ENCODE measurements around the gene PPFIA1.
A peak's percentile ranks its signal among the peaks of the same experiment; 100 is the strongest.

PPFIA1 gene

GRCh38 chr11:70427436-70427835, 156.9 kb downstream of the PPFIA1 start:
- DNase-seq, result no peak
- H3K9ac ChIP-seq (ENCODE audit: low read length), result no peak overlapping the region

GRCh38 chr11:70428701-70429427, 158.4 kb downstream of the PPFIA1 start:
- Histone ChIP-seq H3K36me3 (ENCODE audit: control insufficient read depth in 1 of 2, insufficient read depth in 2 of 2, low read length in 2 of 2) (peaks cover 82 to 83% of the 10 kb centered on the region in 2 experiments), H4K91ac (ENCODE audit: low read depth, low read length) (no peak overlapping the region), H4K12ac (ENCODE audit: low read depth, low read length) (no peak overlapping the region), H3K9me3 (ENCODE audit: insufficient read depth, low read depth, low read length) (no peaks in the 10 kb centered on the region), H3K14ac (ENCODE audit: low read length) (no peak overlapping the region), H2BK5ac (ENCODE audit: low read depth, low read length, poor library complexity) (no peak overlapping the region), H4K8ac (ENCODE audit: low read depth, low read length) (no peak overlapping the region), H3K4me2 (ENCODE audit: low read length) (no peak overlapping the region), H3K4ac (ENCODE audit: low read depth, low read length) (no peak overlapping the region), H3K4me3 (ENCODE audit: low read depth, low read length) (no peak overlapping the region), H3K23ac (ENCODE audit: low read length) (no peak overlapping the region), H3K27me3 (ENCODE audit: insufficient read depth, low read length) (no peaks in the 10 kb centered on the region), H3K4me1 (ENCODE audit: control insufficient read depth in 1 of 2, insufficient read depth in 2 of 2, low read length in 2 of 2) (no peaks in the 10 kb centered on the region), H3K79me1 (ENCODE audit: low read length) (no peaks in the 10 kb centered on the region), H2AFZ (ENCODE audit: insufficient read depth, low read length, poor library complexity) (no peak overlapping the region), H3K79me2 (ENCODE audit: control insufficient read depth, insufficient read depth, low read length, poor library complexity) (no peaks in the 10 kb centered on the region), H3K9ac (ENCODE audit: low read length) (no peak overlapping the region), H2BK120ac (ENCODE audit: insufficient read depth, low read length, poor library complexity) (no peak overlapping the region), H3K27ac (ENCODE audit: low read depth, low read length) (no peak overlapping the region), H2BK12ac (ENCODE audit: low read length) (no peak overlapping the region), H3K18ac (ENCODE audit: low read length) (peak overlapping the region; percentile 42), H2AK5ac (ENCODE audit: low read length) (no peak overlapping the region)
- WGBS (ENCODE audit: extremely low coverage, insufficient coverage, insufficient read length), result no CpG with 5 or more reads among the region's 18 CpGs
- DNase-seq, result no peak

More at GRCh38 chr11:70427436-70427835, 156.9 kb downstream of the PPFIA1 start:
- H2AFZ ChIP-seq (ENCODE audit: insufficient read depth, low read length, poor library complexity), result no peak overlapping the region
- H2BK5ac ChIP-seq (ENCODE audit: low read depth, low read length, poor library complexity), result no peak overlapping the region
- peaks cover 82 to 83% of the 10 kb centered on the region in 2 experiments for H3K36me3 ChIP-seq (ENCODE audit: control insufficient read depth in 1 of 2, insufficient read depth in 2 of 2, low read length in 2 of 2)
- no peak overlapping the region for H3K18ac ChIP-seq (ENCODE audit: low read length)
- H3K79me2 ChIP-seq (ENCODE audit: control insufficient read depth, insufficient read depth, low read length, poor library complexity), result no peaks in the 10 kb centered on the region
- H3K23ac ChIP-seq (ENCODE audit: low read length), result no peak overlapping the region
- no peak overlapping the region for H2BK120ac ChIP-seq (ENCODE audit: insufficient read depth, low read length, poor library complexity)
- no peaks in the 10 kb centered on the region for H3K27me3 ChIP-seq (ENCODE audit: insufficient read depth, low read length)
- no peak overlapping the region for H4K8ac ChIP-seq (ENCODE audit: low read depth, low read length)
- no peaks in the 10 kb centered on the region for H3K4me1 ChIP-seq (ENCODE audit: control insufficient read depth in 1 of 2, insufficient read depth in 2 of 2, low read length in 2 of 2)
- no peak overlapping the region for H3K4ac ChIP-seq (ENCODE audit: low read depth, low read length)
- H2BK12ac ChIP-seq (ENCODE audit: low read length), result no peak overlapping the region
- H3K14ac ChIP-seq (ENCODE audit: low read length), result no peak overlapping the region
- no CpG with 5 or more reads among the region's 11 CpGs for WGBS (ENCODE audit: extremely low coverage, insufficient coverage, insufficient read length)
- H4K91ac ChIP-seq (ENCODE audit: low read depth, low read length), result no peak overlapping the region
- no peak overlapping the region for H3K4me2 ChIP-seq (ENCODE audit: low read length)
- no peak overlapping the region for H3K27ac ChIP-seq (ENCODE audit: low read depth, low read length)
- H4K12ac ChIP-seq (ENCODE audit: low read depth, low read length), result no peak overlapping the region
- H3K79me1 ChIP-seq (ENCODE audit: low read length), result no peaks in the 10 kb centered on the region
- no peak overlapping the region for H2AK5ac ChIP-seq (ENCODE audit: low read length)
- H3K9me3 ChIP-seq (ENCODE audit: insufficient read depth, low read depth, low read length), result no peaks in the 10 kb centered on the region
- no peak overlapping the region for H3K4me3 ChIP-seq (ENCODE audit: low read depth, low read length)

DNA sequence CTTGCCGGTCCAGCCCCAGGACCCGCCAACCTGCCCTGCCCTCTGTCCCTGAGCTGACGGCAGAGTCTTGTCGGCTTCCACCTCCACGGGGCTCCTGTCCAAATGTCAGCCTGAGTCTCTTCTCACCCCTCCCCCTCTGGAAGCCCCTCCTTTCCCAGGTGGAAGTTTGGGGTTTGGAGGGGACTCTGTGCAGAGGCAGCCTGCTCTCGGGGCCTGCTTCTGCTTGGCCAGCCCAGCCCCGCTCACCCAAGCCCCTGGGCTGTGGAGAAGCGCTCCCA, 158.9 kb downstream of the PPFIA1 start:
- Histone ChIP-seq H3K27ac (ENCODE audit: low read depth, low read length) (no peak overlapping the region), H4K12ac (ENCODE audit: low read depth, low read length) (no peak overlapping the region), H2BK120ac (ENCODE audit: insufficient read depth, low read length, poor library complexity) (no peak overlapping the region), H3K23ac (ENCODE audit: low read length) (no peak overlapping the region), H4K91ac (ENCODE audit: low read depth, low read length) (no peak overlapping the region), H4K8ac (ENCODE audit: low read depth, low read length) (no peak overlapping the region), H3K9ac (ENCODE audit: low read length) (no peak overlapping the region), H3K27me3 (ENCODE audit: insufficient read depth, low read length) (no peaks in the 10 kb centered on the region), H3K9me3 (ENCODE audit: insufficient read depth, low read depth, low read length) (no peaks in the 10 kb centered on the region), H3K14ac (ENCODE audit: low read length) (no peak overlapping the region), H2AFZ (ENCODE audit: insufficient read depth, low read length, poor library complexity) (no peak overlapping the region), H3K36me3 (ENCODE audit: control insufficient read depth in 1 of 2, insufficient read depth in 2 of 2, low read length in 2 of 2) (peaks cover 82 to 83% of the 10 kb centered on the region in 2 experiments), H3K18ac (ENCODE audit: low read length) (no peak overlapping the region), H2BK12ac (ENCODE audit: low read length) (no peak overlapping the region), H3K4me3 (ENCODE audit: low read depth, low read length) (no peak overlapping the region), H3K4me1 (ENCODE audit: control insufficient read depth in 1 of 2, insufficient read depth in 2 of 2, low read length in 2 of 2) (no peaks in the 10 kb centered on the region), H2BK5ac (ENCODE audit: low read depth, low read length, poor library complexity) (no peak overlapping the region), H3K79me2 (ENCODE audit: control insufficient read depth, insufficient read depth, low read length, poor library complexity) (no peaks in the 10 kb centered on the region), H3K79me1 (ENCODE audit: low read length) (no peaks in the 10 kb centered on the region), H2AK5ac (ENCODE audit: low read length) (no peak overlapping the region), H3K4ac (ENCODE audit: low read depth, low read length) (no peak overlapping the region), H3K4me2 (ENCODE audit: low read length) (no peak overlapping the region)
- WGBS (ENCODE audit: extremely low coverage, insufficient coverage, insufficient read length), result no CpG with 5 or more reads among the region's 8 CpGs
- no peak for DNase-seq

DNA sequence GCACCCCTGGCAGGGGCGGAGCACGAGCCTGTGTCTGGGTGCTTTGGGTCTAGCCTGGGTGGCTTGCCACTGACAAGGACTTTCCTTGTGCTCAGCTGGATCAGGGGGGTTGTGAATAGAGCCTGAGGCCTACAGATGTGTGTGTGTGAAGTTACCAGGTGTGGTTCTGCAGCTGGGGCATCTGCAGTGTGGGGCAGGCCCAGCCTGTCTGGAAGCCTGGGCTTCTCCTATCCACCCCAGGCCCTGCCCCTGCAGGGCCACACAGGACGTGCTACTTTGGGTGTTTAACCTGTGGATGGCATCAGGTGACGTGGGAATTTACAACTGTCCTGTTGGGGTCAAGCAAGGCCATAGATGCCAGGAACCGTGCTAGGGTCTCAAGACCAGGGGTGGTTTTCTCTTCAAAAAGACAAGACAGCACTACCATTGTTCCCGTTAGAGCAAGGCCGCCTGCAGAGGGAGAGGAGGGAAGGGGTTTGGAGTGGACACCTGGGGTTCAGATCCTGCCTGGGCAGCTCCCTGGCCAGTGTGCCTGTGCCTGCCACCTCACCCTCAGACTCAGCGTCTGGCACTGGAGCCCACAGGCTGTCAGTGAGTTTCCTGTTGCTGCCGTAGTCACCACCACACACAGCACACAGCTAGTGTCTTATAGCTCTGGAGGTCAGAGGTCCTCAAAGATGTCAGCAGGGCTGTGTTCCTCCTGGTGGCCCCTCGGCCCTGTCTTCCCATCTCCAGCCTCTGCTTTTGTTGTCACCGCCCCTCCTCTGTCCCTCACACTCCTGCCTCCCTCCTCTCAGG, 159.4 kb downstream of the PPFIA1 start:
- Histone ChIP-seq H2AK5ac (ENCODE audit: low read length) (no peak overlapping the region), H4K8ac (ENCODE audit: low read depth, low read length) (no peak overlapping the region), H3K27me3 (ENCODE audit: insufficient read depth, low read length) (no peaks in the 10 kb centered on the region), H3K79me2 (ENCODE audit: control insufficient read depth, insufficient read depth, low read length, poor library complexity) (no peaks in the 10 kb centered on the region), H4K12ac (ENCODE audit: low read depth, low read length) (no peak overlapping the region), H3K36me3 (ENCODE audit: control insufficient read depth in 1 of 2, insufficient read depth in 2 of 2, low read length in 2 of 2) (peaks cover 82 to 83% of the 10 kb centered on the region in 2 experiments), H4K91ac (ENCODE audit: low read depth, low read length) (no peak overlapping the region), H3K14ac (ENCODE audit: low read length) (no peak overlapping the region), H3K9ac (ENCODE audit: low read length) (no peak overlapping the region), H3K27ac (ENCODE audit: low read depth, low read length) (no peak overlapping the region), H3K4me3 (ENCODE audit: low read depth, low read length) (no peak overlapping the region), H3K4ac (ENCODE audit: low read depth, low read length) (no peak overlapping the region), H2BK120ac (ENCODE audit: insufficient read depth, low read length, poor library complexity) (no peak overlapping the region), H2BK5ac (ENCODE audit: low read depth, low read length, poor library complexity) (no peak overlapping the region), H3K79me1 (ENCODE audit: low read length) (no peaks in the 10 kb centered on the region), H3K4me2 (ENCODE audit: low read length) (no peak overlapping the region), H2AFZ (ENCODE audit: insufficient read depth, low read length, poor library complexity) (no peak overlapping the region), H3K4me1 (ENCODE audit: control insufficient read depth in 1 of 2, insufficient read depth in 2 of 2, low read length in 2 of 2) (no peaks in the 10 kb centered on the region), H3K23ac (ENCODE audit: low read length) (no peak overlapping the region), H3K18ac (ENCODE audit: low read length) (no peak overlapping the region), H2BK12ac (ENCODE audit: low read length) (no peak overlapping the region), H3K9me3 (ENCODE audit: insufficient read depth, low read depth, low read length) (no peaks in the 10 kb centered on the region)
- DNase-seq, result no peak
- no CpG with 5 or more reads among the region's 11 CpGs for WGBS (ENCODE audit: extremely low coverage, insufficient coverage, insufficient read length)

All from trophoblast cell (in vitro differentiated cells and primary cell).